Endometrial microvascular endothelial cells (primary cell): Measurements from ENCODE around the gene SLC52A3. TPM values are rescaled to one million over a fixed set of nuclear protein-coding genes. Genes with fewer than 3 reads are reported as not detected.
"Not testable (repeated sequence)": the region's sequence is repeated elsewhere in the genome, so short reads cannot be mapped to it uniquely, and the experiment has no call there.

ENCODE experiments used
- in situ Hi-C: cut with HindIII; loops from 2 replicates; pipeline ENCODE4 v1.10.0; 2017; ENCODE audit warnings: low sequenced_read_pairs, low pct_unique_long_range_greater_than_20kb; ENCODE audit errors: inconsistent ontology term
- total RNA-seq: library from RNA; depleted of rRNA; stranded (reverse); fragments of >200 nt; gene quantifications from one replicate; pipeline ENCODE4 v1.2.3, GENCODE V29; 2015; ENCODE audit errors: inconsistent ontology term

Gene SLC52A3
- total RNA-seq, 1 donor from 2014 or later, result not detected

- in situ Hi-C loops, result no loop called here
Observed at GRCh38 chr20:733861-734260, 34.4 kb downstream of the SLC52A3 start.

- in situ Hi-C loops, result no loop called here
Observed at GRCh38 chr20:732727-733126, 35.6 kb downstream of the SLC52A3 start.

GRCh38 chr20:731891-732560, 36.3 kb downstream of the SLC52A3 start:
- in situ Hi-C loops, result no loop called here

GRCh38 chr20:730005-730404, 38.3 kb downstream of the SLC52A3 start:
- in situ Hi-C loops, result no loop called here

- in situ Hi-C loops, result no loop called here
Observed at GRCh38 chr20:728256-728944, 39.9 kb downstream of the SLC52A3 start.

GRCh38 chr20:726160-726559, 42.1 kb downstream of the SLC52A3 start:
- in situ Hi-C loops, result no loop called here

- in situ Hi-C loops, result no loop called here
Observed at GRCh38 chr20:725491-725890, 42.8 kb downstream of the SLC52A3 start.

- in situ Hi-C loops, result not testable (repeated sequence)
Observed at GRCh38 chr20:724797-725196, 43.5 kb downstream of the SLC52A3 start.

GRCh38 chr20:723756-724155, 44.5 kb downstream of the SLC52A3 start:
- in situ Hi-C loops, result no loop called here

GRCh38 chr20:722822-723644, 45.3 kb downstream of the SLC52A3 start:
- in situ Hi-C loops, result no loop called here

- in situ Hi-C loops, result no loop called here
Observed at GRCh38 chr20:721876-722275, 46.4 kb downstream of the SLC52A3 start.

GRCh38 chr20:719816-720215, 48.5 kb downstream of the SLC52A3 start:
- in situ Hi-C loops, result no loop called here

GRCh38 chr20:719068-719467, 49.2 kb downstream of the SLC52A3 start:
- in situ Hi-C loops, result no loop called here

- in situ Hi-C loops, result no loop called here
Observed at GRCh38 chr20:717832-718231, 50.5 kb downstream of the SLC52A3 start.

GRCh38 chr20:717271-717670, 51.0 kb downstream of the SLC52A3 start:
- in situ Hi-C loops, result no loop called here

- in situ Hi-C loops, result no loop called here
Observed at GRCh38 chr20:714453-714852, 53.8 kb downstream of the SLC52A3 start.

GRCh38 chr20:711576-711975, 56.7 kb downstream of the SLC52A3 start:
- in situ Hi-C loops, result no loop called here

GRCh38 chr20:710780-711450, 57.4 kb downstream of the SLC52A3 start:
- in situ Hi-C loops, result no loop called here
